A673 (cell line): Measurements from ENCODE around the gene NEURL1B.

Experiments
- CTCF ChIP-seq: fragments of 300-800, 200-600 bp; sonication (generic); conservative IDR thresholded peaks from 2 replicates; pipeline ENCODE4 v1.5.1; 2017; ENCODE audit warnings: low read depth, mild to moderate bottlenecking, antibody characterized with exemption, low read length, moderate library complexity, mixed read lengths
- EZH2 ChIP-seq: fragments of 200-600 bp; sonication (generic); IDR thresholded peaks from 2 replicates; pipeline ENCODE4 v1.6.1; 2017; ENCODE audit warnings: borderline replicate concordance, low read depth, mild to moderate bottlenecking, mixed read lengths, antibody characterized with exemption, low read length; ENCODE audit not compliant: poor library complexity, severe bottlenecking

GRCh38 chr5:172676914-172677475 lies 35.9 kb downstream of the NEURL1B start:
- no peak for TF ChIP-seq CTCF
- TF ChIP-seq EZH2: no peak
